Adrenal gland (tissue), 5 donors: Measurements from ENCODE around the gene ALDH1A3.

ENCODE experiments used
- CTCF ChIP-seq, 6 experiments: fragments of 450-650 bp in 4 of 6; fragments of 200-600 bp in 2 of 6; sonication (generic) in 1 of 6; IDR thresholded peaks; 1 replicate in 5 of 6; 2 replicates in 1 of 6; pipeline versions ENCODE4 v1.5.1 to v1.8.0; 2016 to 2021; ENCODE audit warnings: antibody characterized with exemption in 6 of 6, mild to moderate bottlenecking in 2 of 6, moderate library complexity in 1 of 6
- POLR2A ChIP-seq, 2 donors: fragments of 450-650 bp; IDR thresholded peaks; one replicate each; pipeline ENCODE4 v1.6.1; 2017; ENCODE audit warnings: antibody characterized with exemption in 2 of 2, mild to moderate bottlenecking in 2 of 2, moderate library complexity in 1 of 2
- donor health status: DM: no; HTN: no; CAD: no.

GRCh38 chr15:100903168-100903554 lies 23.5 kb downstream of the ALDH1A3 start:
- TF ChIP-seq POLR2A (IDR thresholded peaks at IDR 0.05) (no peak), CTCF (IDR thresholded peaks at IDR 0.05) (no peak)
